Keratinocyte (primary cell): ENCODE data around the gene COL11A2. TPM values are rescaled to one million over a fixed set of nuclear protein-coding genes. Genes with fewer than 3 reads are reported as not detected.

Experiments used
- DNase-seq: peaks from one replicate; pipeline ENCODE4 v3.0.0-alpha.2; 2011; ENCODE audit warnings: low read depth, missing footprints, low spot score
- FAIRE-seq: peaks from 2 replicates; lab custom pipeline; 2011; peaks lifted over from hg19 to GRCh38; lab: Jason Lieb, UNC
- H2AFZ ChIP-seq: 2 replicates; pipeline ENCODE4 v1.6.0; 2012; ENCODE audit warnings: low read length, control low read depth, inconsistent platforms; ENCODE audit not compliant: control insufficient read depth
- H3K27ac ChIP-seq: 2 replicates; pipeline ENCODE4 v1.5.1; 2011; ENCODE audit warnings: low read length; ENCODE audit not compliant: control insufficient read depth, insufficient read depth
- H3K27me3 ChIP-seq: 3 replicates; pipeline ENCODE4 v1.6.0; 2011; ENCODE audit warnings: low read length; ENCODE audit not compliant: control insufficient read depth, insufficient read depth; ENCODE audit errors: extremely low read depth
- H3K36me3 ChIP-seq, 2 experiments: 2 replicates in 1 of 2; 3 replicates in 1 of 2; pipeline ENCODE4 v1.5.1; 2011; ENCODE audit warnings: low read length in 2 of 2, mild to moderate bottlenecking in 1 of 2; ENCODE audit not compliant: control insufficient read depth in 2 of 2, insufficient read depth in 2 of 2; ENCODE audit errors: extremely low read depth in 1 of 2
- H3K4me1 ChIP-seq: 3 replicates; pipeline ENCODE4 v1.5.1; 2011; ENCODE audit warnings: low read length; ENCODE audit not compliant: control insufficient read depth, insufficient read depth; ENCODE audit errors: extremely low read depth
- H3K4me2 ChIP-seq: 3 replicates; pipeline ENCODE4 v1.6.0; 2011; ENCODE audit warnings: low read depth, low read length; ENCODE audit not compliant: control insufficient read depth, insufficient read depth; ENCODE audit errors: extremely low read depth
- H3K4me3 ChIP-seq, 3 experiments: fragments of 200-600 bp in 1 of 3; sonication (generic) in 1 of 3; 2 replicates in 2 of 3; 3 replicates in 1 of 3; pipeline ENCODE4 v1.5.1; 2011 to 2016; ENCODE audit warnings: low read length in 3 of 3, mild to moderate bottlenecking in 3 of 3, control low read depth in 2 of 3, inconsistent platforms in 1 of 3, low read depth in 1 of 3, mixed read lengths in 1 of 3, mixed run types in 1 of 3, moderate library complexity in 1 of 3; ENCODE audit not compliant: control insufficient read depth in 2 of 3, insufficient read depth in 2 of 3; ENCODE audit errors: extremely low read depth in 1 of 3
- H3K79me2 ChIP-seq: 2 replicates; pipeline ENCODE4 v1.6.0; 2012; ENCODE audit warnings: low read length; ENCODE audit not compliant: control insufficient read depth, insufficient read depth
- H3K9ac ChIP-seq: 3 replicates; pipeline ENCODE4 v1.6.0; 2011; ENCODE audit warnings: low read length; ENCODE audit not compliant: control insufficient read depth, insufficient read depth; ENCODE audit errors: extremely low read depth
- H3K9me1 ChIP-seq: 3 replicates; pipeline ENCODE4 v1.6.0; 2011; ENCODE audit warnings: low read length; ENCODE audit not compliant: control insufficient read depth, insufficient read depth; ENCODE audit errors: extremely low read depth
- H3K9me3 ChIP-seq: 2 replicates; pipeline ENCODE4 v1.5.1; 2012; ENCODE audit warnings: low read depth, low read length; ENCODE audit not compliant: control insufficient read depth
- H4K20me1 ChIP-seq: 3 replicates; pipeline ENCODE4 v1.6.0; 2011; ENCODE audit warnings: low read length; ENCODE audit not compliant: control insufficient read depth, insufficient read depth; ENCODE audit errors: extremely low read depth
- EZH2 ChIP-seq: IDR thresholded peaks from one replicate; pipeline ENCODE4 v1.6.1; 2012; ENCODE audit warnings: inconsistent platforms, mild to moderate bottlenecking, low read length, moderate library complexity
- dilution Hi-C: fragments of 300-500 bp; cut with MboI; formaldehyde crosslinking; loops from one replicate; pipeline ENCODE4 v1.7.0; 2020; ENCODE audit warnings: low sequenced_read_pairs; ENCODE audit not compliant: extremely low pct_ligation_motif_present
- polyA plus RNA-seq, 5 experiments: library from polyadenylated mRNA; depleted of rRNA in 3 of 5; stranded (reverse) in 3 of 5; stranded (forward) in 1 of 5; unstranded in 1 of 5; fragments of >200 nt; gene quantifications; 1 replicate in 1 of 5; 2 replicates in 3 of 5; 3 replicates in 1 of 5; pipeline versions ENCODE4 v1.2.1 to v1.2.3, GENCODE V29; 2011 to 2012; ENCODE audit warnings: missing spikeins in 2 of 5, low read depth in 1 of 5, low replicate concordance in 1 of 5
- small RNA-seq, 3 experiments: library from RNA; depleted of rRNA; stranded (forward); fragments of <200 nt; gene quantifications; one replicate each; pipeline ENCODE3, GENCODE V24; 2012; ENCODE audit warnings: low read depth in 3 of 3, low replicate concordance in 1 of 3; ENCODE audit not compliant: insufficient read length in 3 of 3
- TF ChIP-seq, protein P1 (sequence below), 3 experiments: IDR thresholded peaks in 1 of 3; conservative IDR thresholded peaks in 1 of 3; optimal IDR thresholded peaks in 1 of 3; 2 replicates in 2 of 3; 3 replicates in 1 of 3; pipeline versions ENCODE3 to v1.5.1; 2011; ENCODE audit warnings: low read length in 3 of 3, mild to moderate bottlenecking in 3 of 3, moderate library complexity in 2 of 3, control low read depth in 1 of 3, inconsistent platforms in 1 of 3; ENCODE audit not compliant: insufficient read depth in 2 of 3; ENCODE audit errors: extremely low read depth in 1 of 3

Gene COL11A2
- polyA plus RNA-seq, 1 donor (not counting 4 experiments of a cell fraction or from before 2014, with no cell fraction given) = 0.08 TPM

- Histone ChIP-seq H3K9me3 (no peaks in the 10 kb centered on the region), H3K4me2 (no peak overlapping the region), H3K27me3 (peaks cover 30% of the 10 kb centered on the region), H3K9me1 (no peaks in the 10 kb centered on the region), H3K4me3 (no peak overlapping the region), H2AFZ (no peak overlapping the region), H3K9ac (no peak overlapping the region), H3K79me2 (no peaks in the 10 kb centered on the region), H3K36me3 (no peaks in the 10 kb centered on the region), H3K4me1 (no peaks in the 10 kb centered on the region), H4K20me1 (no peaks in the 10 kb centered on the region), H3K27ac (no peak overlapping the region)
- FAIRE-seq (no peak), DNase-seq (no peak)
- dilution Hi-C loops = no loop called here
- TF ChIP-seq EZH2 = no peak
- TF ChIP-seq, protein P1, sequence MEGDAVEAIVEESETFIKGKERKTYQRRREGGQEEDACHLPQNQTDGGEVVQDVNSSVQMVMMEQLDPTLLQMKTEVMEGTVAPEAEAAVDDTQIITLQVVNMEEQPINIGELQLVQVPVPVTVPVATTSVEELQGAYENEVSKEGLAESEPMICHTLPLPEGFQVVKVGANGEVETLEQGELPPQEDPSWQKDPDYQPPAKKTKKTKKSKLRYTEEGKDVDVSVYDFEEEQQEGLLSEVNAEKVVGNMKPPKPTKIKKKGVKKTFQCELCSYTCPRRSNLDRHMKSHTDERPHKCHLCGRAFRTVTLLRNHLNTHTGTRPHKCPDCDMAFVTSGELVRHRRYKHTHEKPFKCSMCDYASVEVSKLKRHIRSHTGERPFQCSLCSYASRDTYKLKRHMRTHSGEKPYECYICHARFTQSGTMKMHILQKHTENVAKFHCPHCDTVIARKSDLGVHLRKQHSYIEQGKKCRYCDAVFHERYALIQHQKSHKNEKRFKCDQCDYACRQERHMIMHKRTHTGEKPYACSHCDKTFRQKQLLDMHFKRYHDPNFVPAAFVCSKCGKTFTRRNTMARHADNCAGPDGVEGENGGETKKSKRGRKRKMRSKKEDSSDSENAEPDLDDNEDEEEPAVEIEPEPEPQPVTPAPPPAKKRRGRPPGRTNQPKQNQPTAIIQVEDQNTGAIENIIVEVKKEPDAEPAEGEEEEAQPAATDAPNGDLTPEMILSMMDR (optimal IDR thresholded peaks at IDR 0.05 in 1 of 3, IDR thresholded peaks at IDR 0.05 in 1 of 3, conservative IDR thresholded peaks at IDR 0.05 in 1 of 3; ENCODE audit: extremely low read depth in 1 of 3, insufficient read depth in 2 of 3, low read length in 3 of 3) = no peak
Measured at GRCh38 chr6:33113755-33114154, 78.5 kb downstream of the COL11A2 start.

Small RNAs within 50 kb of the gene (small RNA-seq; reads per million reads assigned to genes)
- gene MIR219A1 (0.07 to 2.3 (median 2.0) reads per million in 3 experiments), gene RNY4P10 (0 reads per million in 3 experiments)

Other genes starting within 250 kb of the COL11A2 start
- 1.9 to 4.5 TPM (median 2.6 TPM) in 3 replicates for gene HLA-DMA, start 239.4 kb downstream of the COL11A2 start, polyA plus RNA-seq
- gene BRD2, start 223.9 kb downstream of the COL11A2 start, polyA plus RNA-seq = 82.9 to 171 TPM (median 121 TPM) in 3 replicates
- gene HLA-DOA, start 182.9 kb downstream of the COL11A2 start, polyA plus RNA-seq = 0.01 TPM in 1 of 3 replicates, not detected in the others
- gene HLA-DPA1, start 118.8 kb downstream of the COL11A2 start, polyA plus RNA-seq = 0.09 to 0.61 TPM in 2 of 3 replicates, not detected in the other
- 0.13 to 0.26 TPM in 2 of 3 replicates, not detected in the other for gene HLA-DPB1, start 116.5 kb downstream of the COL11A2 start, polyA plus RNA-seq
- gene RXRB, start 8.2 kb upstream of the COL11A2 start, polyA plus RNA-seq = 23.2 to 32.4 TPM (median 25.7 TPM) in 3 replicates
- gene SLC39A7, start 8.4 kb upstream of the COL11A2 start, polyA plus RNA-seq = 47.6 to 68.6 TPM (median 54.0 TPM) in 3 replicates
- gene HSD17B8, start 12.2 kb upstream of the COL11A2 start, polyA plus RNA-seq = 18.6 to 22.1 TPM (median 20.7 TPM) in 3 replicates
- gene RING1, start 16.0 kb upstream of the COL11A2 start, polyA plus RNA-seq = 20.3 to 28.3 TPM (median 23.0 TPM) in 3 replicates
- 36.2 to 48.7 TPM (median 40.6 TPM) in 3 replicates for gene VPS52, start 79.4 kb upstream of the COL11A2 start, polyA plus RNA-seq
- 5,669 to 7,560 TPM (median 6,374 TPM) in 3 replicates for gene RPS18, start 79.6 kb upstream of the COL11A2 start, polyA plus RNA-seq
- 0.31 to 0.61 TPM (median 0.49 TPM) in 3 replicates for gene B3GALT4, start 84.7 kb upstream of the COL11A2 start, polyA plus RNA-seq
- 43.0 to 49.3 TPM (median 45.0 TPM) in 3 replicates for gene WDR46, start 96.8 kb upstream of the COL11A2 start, polyA plus RNA-seq
- gene PFDN6, start 97.1 kb upstream of the COL11A2 start, polyA plus RNA-seq = 68.3 to 106 TPM (median 68.5 TPM) in 3 replicates
- gene RGL2, start 106.5 kb upstream of the COL11A2 start, polyA plus RNA-seq = 33.6 to 57.3 TPM (median 35.8 TPM) in 3 replicates
- gene TAPBP, start 121.6 kb upstream of the COL11A2 start, polyA plus RNA-seq = 22.2 to 82.4 TPM (median 25.0 TPM) in 3 replicates
- gene ZBTB22, start 125.3 kb upstream of the COL11A2 start, polyA plus RNA-seq = 6.0 to 11.4 TPM (median 6.5 TPM) in 3 replicates
- 16.3 to 42.8 TPM (median 23.1 TPM) in 3 replicates for gene DAXX, start 130.5 kb upstream of the COL11A2 start, polyA plus RNA-seq
- 5.7 to 20.0 TPM (median 17.3 TPM) in 3 replicates for gene KIFC1, start 199.4 kb upstream of the COL11A2 start, polyA plus RNA-seq
- 15.2 to 17.1 TPM (median 15.8 TPM) in 3 replicates for gene PHF1, start 218.5 kb upstream of the COL11A2 start, polyA plus RNA-seq
- 119 to 246 TPM (median 178 TPM) in 3 replicates for gene CUTA, start 225.6 kb upstream of the COL11A2 start, polyA plus RNA-seq
- gene SYNGAP1, start 227.6 kb upstream of the COL11A2 start, polyA plus RNA-seq = 2.1 to 2.9 TPM (median 2.8 TPM) in 3 replicates